HCT116 (cell line): Measurements from ENCODE around the gene SUMO1.

Experiments
- CBX3 ChIP-seq: IDR thresholded peaks from 2 replicates; pipeline ENCODE4 v1.6.1; 2012; ENCODE audit warnings: low read depth
- CTCF ChIP-seq, 3 experiments: fragments of 200-600 bp in 1 of 3; sonication (generic) in 1 of 3; IDR thresholded peaks in 2 of 3; conservative IDR thresholded peaks in 1 of 3; 2 replicates each; pipeline ENCODE4 v1.5.1; 2012 to 2017; ENCODE audit warnings: low read depth in 2 of 3, low read length in 2 of 3, antibody characterized with exemption in 1 of 3, borderline replicate concordance in 1 of 3, control low read depth in 1 of 3, mild to moderate bottlenecking in 1 of 3, mixed read lengths in 1 of 3, mixed run types in 1 of 3, moderate library complexity in 1 of 3; ENCODE audit not compliant: insufficient read depth in 1 of 3
- POLR2A ChIP-seq: IDR thresholded peaks from 2 replicates; pipeline ENCODE4 v1.7.0; 2011; ENCODE audit warnings: borderline replicate concordance; ENCODE audit not compliant: insufficient read depth, insufficient read length; ENCODE audit errors: extremely low read depth
- RAD21 ChIP-seq: IDR thresholded peaks from 2 replicates; pipeline ENCODE4 v1.6.1; 2012; ENCODE audit warnings: low read depth, mild to moderate bottlenecking
- SP1 ChIP-seq: IDR thresholded peaks from 2 replicates; pipeline ENCODE4 v1.6.1; 2012; ENCODE audit warnings: low read depth
- YY1 ChIP-seq: IDR thresholded peaks from 2 replicates; pipeline ENCODE4 v1.6.1; 2011; ENCODE audit warnings: low read length, low read depth, moderate library complexity, mild to moderate bottlenecking; ENCODE audit not compliant: insufficient replicate concordance; ENCODE audit errors: extremely low read depth
- TF ChIP-seq, protein P1 (sequence below): IDR thresholded peaks from 2 replicates; pipeline ENCODE4 v1.6.1; 2012

GRCh38 chr2:202157211-202157990 is 81.0 kb downstream of the SUMO1 start:
- TF ChIP-seq SP1: no peak
- TF ChIP-seq POLR2A: no peak
- no peak for TF ChIP-seq YY1
- TF ChIP-seq CBX3: no peak
- TF ChIP-seq CTCF (IDR thresholded peaks at IDR 0.05 in 2 of 3, conservative IDR thresholded peaks at IDR 0.05 in 1 of 3; ENCODE audit: borderline replicate concordance in 1 of 3, insufficient read depth in 1 of 3, low read depth in 2 of 3, low read length in 2 of 3): no peak
- TF ChIP-seq, protein P1, sequence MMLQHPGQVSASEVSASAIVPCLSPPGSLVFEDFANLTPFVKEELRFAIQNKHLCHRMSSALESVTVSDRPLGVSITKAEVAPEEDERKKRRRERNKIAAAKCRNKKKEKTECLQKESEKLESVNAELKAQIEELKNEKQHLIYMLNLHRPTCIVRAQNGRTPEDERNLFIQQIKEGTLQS: no peak
- no peak for TF ChIP-seq RAD21
